ENCODE results near the gene TBC1D2B.
A peak's percentile ranks its signal among the peaks of the same experiment; 100 is the strongest.

Gene TBC1D2B

GRCh38 chr15:78035861-78036476 is 41.5 kb downstream of the TBC1D2B start:
- H3K4me3 ChIP-seq (ENCODE audit: low read depth in 1 of 2, low read length in 2 of 2): no peak overlapping the region
- H3K4me1 ChIP-seq (ENCODE audit: insufficient read depth, low read length): peaks cover 41% of the 10 kb centered on the region
- no peaks in the 10 kb centered on the region for H3K9me3 ChIP-seq (ENCODE audit: low read length)
- peaks cover 4% of the 10 kb centered on the region for H3K36me3 ChIP-seq (ENCODE audit: insufficient read depth, low read length)
- H3K27me3 ChIP-seq (ENCODE audit: control insufficient read depth in 1 of 2, insufficient read depth in 2 of 2, low read length in 2 of 2): no peaks in the 10 kb centered on the region
- H3K9ac ChIP-seq (ENCODE audit: low read length): no peak overlapping the region
- peak overlapping the region; percentile 78 for H3K27ac ChIP-seq (ENCODE audit: low read depth, low read length)

GRCh38 chr15:78035321-78035751 is 42.2 kb downstream of the TBC1D2B start:
- Histone ChIP-seq H3K27ac (ENCODE audit: low read depth, low read length) (peak overlapping the region; percentile 78), H3K4me3 (ENCODE audit: low read depth in 1 of 2, low read length in 2 of 2) (peak overlapping the region in 1 of 2 donors; percentile 10), H3K9me3 (ENCODE audit: low read length) (no peaks in the 10 kb centered on the region), H3K36me3 (ENCODE audit: insufficient read depth, low read length) (peaks cover 4% of the 10 kb centered on the region), H3K4me1 (ENCODE audit: insufficient read depth, low read length) (peaks cover 41% of the 10 kb centered on the region), H3K27me3 (ENCODE audit: control insufficient read depth in 1 of 2, insufficient read depth in 2 of 2, low read length in 2 of 2) (no peaks in the 10 kb centered on the region), H3K9ac (ENCODE audit: low read length) (peak overlapping the region; percentile 10)

GRCh38 chr15:78034495-78035191 is 42.9 kb downstream of the TBC1D2B start:
- Histone ChIP-seq H3K4me3 (ENCODE audit: low read depth in 1 of 2, low read length in 2 of 2) (peak overlapping the region in 1 of 2 donors; percentile 10), H3K9ac (ENCODE audit: low read length) (peak overlapping the region; percentile 10), H3K27ac (ENCODE audit: low read depth, low read length) (peak overlapping the region; percentile 78), H3K4me1 (ENCODE audit: insufficient read depth, low read length) (peaks cover 41% of the 10 kb centered on the region), H3K9me3 (ENCODE audit: low read length) (no peaks in the 10 kb centered on the region), H3K27me3 (ENCODE audit: control insufficient read depth in 1 of 2, insufficient read depth in 2 of 2, low read length in 2 of 2) (no peaks in the 10 kb centered on the region), H3K36me3 (ENCODE audit: insufficient read depth, low read length) (peaks cover 3% of the 10 kb centered on the region)

DNA sequence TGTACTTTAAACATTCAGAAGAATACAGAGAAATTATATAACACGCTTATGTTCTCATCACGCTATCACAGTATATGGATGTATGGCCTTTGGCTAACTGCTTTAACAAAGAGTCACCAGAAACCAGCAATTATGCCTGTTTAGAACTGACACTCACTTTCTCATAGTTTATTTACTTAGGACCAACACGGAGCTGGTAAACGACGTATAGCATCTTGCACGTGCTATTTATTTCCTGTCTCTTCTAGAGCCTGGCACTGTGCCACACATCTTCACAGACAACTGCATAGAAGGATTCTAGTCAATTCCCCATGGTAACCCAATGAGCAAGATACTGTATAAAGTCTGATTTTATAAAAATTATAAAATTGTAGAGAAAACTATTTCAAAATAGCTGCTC is 43.6 kb downstream of the TBC1D2B start:
- Histone ChIP-seq H3K36me3 (ENCODE audit: insufficient read depth, low read length) (peaks cover 6% of the 10 kb centered on the region), H3K27me3 (ENCODE audit: control insufficient read depth in 1 of 2, insufficient read depth in 2 of 2, low read length in 2 of 2) (no peaks in the 10 kb centered on the region), H3K4me3 (ENCODE audit: low read depth in 1 of 2, low read length in 2 of 2) (peak overlapping the region in 1 of 2 donors; percentile 10), H3K9me3 (ENCODE audit: low read length) (no peaks in the 10 kb centered on the region), H3K27ac (ENCODE audit: low read depth, low read length) (peak overlapping the region; percentile 78), H3K9ac (ENCODE audit: low read length) (no peak overlapping the region), H3K4me1 (ENCODE audit: insufficient read depth, low read length) (peaks cover 41% of the 10 kb centered on the region)

DNA sequence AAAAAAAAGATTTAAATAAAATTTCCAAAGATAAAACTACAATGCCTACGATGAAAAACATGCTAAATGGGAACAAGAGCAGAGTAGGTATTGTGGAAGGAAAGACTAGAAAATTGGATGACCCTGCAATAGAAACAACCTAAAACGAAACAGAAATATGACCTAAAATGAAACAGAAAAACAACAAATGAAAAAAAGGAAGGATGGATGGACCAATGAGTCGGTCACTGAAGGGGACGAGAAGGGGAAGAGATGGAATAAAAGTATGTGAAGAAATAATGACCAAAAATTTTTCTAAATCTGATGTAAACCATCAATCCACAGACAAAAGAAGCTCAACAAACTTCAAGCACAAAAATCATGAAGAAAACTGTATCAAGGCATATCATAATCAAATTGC is 44.8 kb downstream of the TBC1D2B start:
- H3K9me3 ChIP-seq (ENCODE audit: low read length): no peaks in the 10 kb centered on the region
- no peak overlapping the region for H3K9ac ChIP-seq (ENCODE audit: low read length)
- H3K27ac ChIP-seq (ENCODE audit: low read depth, low read length): no peak overlapping the region
- peaks cover 41% of the 10 kb centered on the region for H3K4me1 ChIP-seq (ENCODE audit: insufficient read depth, low read length)
- H3K27me3 ChIP-seq (ENCODE audit: control insufficient read depth in 1 of 2, insufficient read depth in 2 of 2, low read length in 2 of 2): no peaks in the 10 kb centered on the region
- H3K36me3 ChIP-seq (ENCODE audit: insufficient read depth, low read length): peaks cover 6% of the 10 kb centered on the region
- no peak overlapping the region for H3K4me3 ChIP-seq (ENCODE audit: low read depth in 1 of 2, low read length in 2 of 2)

DNA sequence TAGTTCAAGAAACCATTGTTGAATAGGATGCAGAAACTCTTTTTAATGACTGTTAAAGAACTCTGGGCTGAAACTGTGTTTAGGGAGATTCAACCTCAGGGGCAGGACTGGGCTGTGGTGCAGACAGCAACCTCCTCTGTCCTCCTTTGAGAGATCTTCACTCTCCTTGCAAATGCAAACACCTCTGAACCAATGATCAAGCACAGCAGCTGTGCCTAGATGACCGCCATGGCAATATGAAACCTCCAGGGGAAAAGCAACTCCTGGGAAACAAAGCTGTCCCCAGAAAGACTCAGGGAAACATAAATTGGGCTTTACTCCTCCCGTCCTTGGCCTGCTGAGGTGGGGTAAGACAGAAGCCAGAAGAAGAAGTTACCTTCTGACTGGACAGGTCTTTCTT is 52.6 kb downstream of the TBC1D2B start:
- Histone ChIP-seq H3K9ac (ENCODE audit: low read length) (no peak overlapping the region), H3K9me3 (ENCODE audit: low read length) (no peaks in the 10 kb centered on the region), H3K4me3 (ENCODE audit: low read depth in 1 of 2, low read length in 2 of 2) (no peak overlapping the region), H3K36me3 (ENCODE audit: insufficient read depth, low read length) (peaks cover 53% of the 10 kb centered on the region), H3K27me3 (ENCODE audit: control insufficient read depth in 1 of 2, insufficient read depth in 2 of 2, low read length in 2 of 2) (no peaks in the 10 kb centered on the region), H3K4me1 (ENCODE audit: insufficient read depth, low read length) (peaks cover 19% of the 10 kb centered on the region), H3K27ac (ENCODE audit: low read depth, low read length) (no peak overlapping the region)

GRCh38 chr15:78024519-78024870 is 53.0 kb downstream of the TBC1D2B start:
- H3K27ac ChIP-seq (ENCODE audit: low read depth, low read length): peak overlapping the region; percentile 43
- peaks cover 49% of the 10 kb centered on the region for H3K36me3 ChIP-seq (ENCODE audit: insufficient read depth, low read length)

DNA sequence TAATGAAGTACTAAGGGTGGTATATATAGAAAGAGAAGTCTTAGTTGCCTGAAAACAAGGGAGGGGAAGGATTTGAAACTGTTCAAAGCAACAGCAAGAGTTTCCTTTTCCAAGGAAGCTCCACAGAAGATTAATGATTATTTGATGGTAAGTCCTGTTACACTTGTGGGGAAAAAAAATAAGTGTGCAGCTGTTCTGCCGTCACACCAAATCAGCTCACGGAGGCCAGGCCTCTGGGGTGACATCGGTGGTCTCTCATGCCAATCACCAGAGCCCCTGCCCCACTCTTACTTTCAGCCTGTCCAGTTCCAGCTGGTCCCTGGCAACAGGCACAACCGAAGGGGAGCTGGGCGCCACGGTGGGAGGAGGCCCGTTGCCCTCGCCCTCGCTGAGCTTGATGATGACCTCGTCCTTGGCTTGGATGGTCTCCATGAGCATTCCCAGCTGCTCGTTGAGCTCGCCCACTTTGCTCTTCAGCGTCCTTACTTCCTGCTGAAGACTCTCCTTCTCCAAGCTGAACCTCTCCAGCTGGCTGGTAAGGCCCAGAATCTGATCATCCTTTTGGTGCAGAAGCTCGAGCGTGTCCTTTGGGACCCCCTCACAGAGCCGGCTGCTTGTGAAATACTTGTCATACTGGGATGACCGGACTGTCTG is 53.5 kb downstream of the TBC1D2B start:
- H3K36me3 ChIP-seq (ENCODE audit: insufficient read depth, low read length): peaks cover 48% of the 10 kb centered on the region

More at GRCh38 chr15:78024519-78024870, 53.0 kb downstream of the TBC1D2B start:
- H3K4me3 ChIP-seq (ENCODE audit: low read depth in 1 of 2, low read length in 2 of 2): no peak overlapping the region
- H3K4me1 ChIP-seq (ENCODE audit: insufficient read depth, low read length): peaks cover 19% of the 10 kb centered on the region
- H3K9me3 ChIP-seq (ENCODE audit: low read length): no peaks in the 10 kb centered on the region
- H3K9ac ChIP-seq (ENCODE audit: low read length): no peak overlapping the region
- H3K27me3 ChIP-seq (ENCODE audit: control insufficient read depth in 1 of 2, insufficient read depth in 2 of 2, low read length in 2 of 2): no peaks in the 10 kb centered on the region

GRCh38 chr15:78023081-78023665 is 54.3 kb downstream of the TBC1D2B start:
- H3K4me3 ChIP-seq (ENCODE audit: low read depth in 1 of 2, low read length in 2 of 2): no peak overlapping the region
- peaks cover 48% of the 10 kb centered on the region for H3K36me3 ChIP-seq (ENCODE audit: insufficient read depth, low read length)

More for the DNA sequence above, 53.5 kb downstream of the TBC1D2B start:
- Histone ChIP-seq H3K27ac (ENCODE audit: low read depth, low read length) (peak overlapping the region; percentile 43), H3K4me3 (ENCODE audit: low read depth in 1 of 2, low read length in 2 of 2) (no peak overlapping the region), H3K9me3 (ENCODE audit: low read length) (no peaks in the 10 kb centered on the region), H3K4me1 (ENCODE audit: insufficient read depth, low read length) (peaks cover 19% of the 10 kb centered on the region), H3K27me3 (ENCODE audit: control insufficient read depth in 1 of 2, insufficient read depth in 2 of 2, low read length in 2 of 2) (no peaks in the 10 kb centered on the region), H3K9ac (ENCODE audit: low read length) (no peak overlapping the region)

GRCh38 chr15:78021761-78022160 is 55.8 kb downstream of the TBC1D2B start:
- H3K36me3 ChIP-seq (ENCODE audit: insufficient read depth, low read length): peaks cover 49% of the 10 kb centered on the region

More at GRCh38 chr15:78023081-78023665, 54.3 kb downstream of the TBC1D2B start:
- Histone ChIP-seq H3K9me3 (ENCODE audit: low read length) (no peaks in the 10 kb centered on the region), H3K9ac (ENCODE audit: low read length) (no peak overlapping the region), H3K4me1 (ENCODE audit: insufficient read depth, low read length) (peaks cover 19% of the 10 kb centered on the region), H3K27me3 (ENCODE audit: control insufficient read depth in 1 of 2, insufficient read depth in 2 of 2, low read length in 2 of 2) (no peaks in the 10 kb centered on the region), H3K27ac (ENCODE audit: low read depth, low read length) (no peak overlapping the region)

GRCh38 chr15:78020007-78020406 is 57.5 kb downstream of the TBC1D2B start:
- Histone ChIP-seq H3K36me3 (ENCODE audit: insufficient read depth, low read length) (peaks cover 61% of the 10 kb centered on the region), H3K9ac (ENCODE audit: low read length) (no peak overlapping the region), H3K27ac (ENCODE audit: low read depth, low read length) (no peak overlapping the region), H3K27me3 (ENCODE audit: control insufficient read depth in 1 of 2, insufficient read depth in 2 of 2, low read length in 2 of 2) (no peaks in the 10 kb centered on the region), H3K4me3 (ENCODE audit: low read depth in 1 of 2, low read length in 2 of 2) (no peak overlapping the region), H3K9me3 (ENCODE audit: low read length) (no peaks in the 10 kb centered on the region), H3K4me1 (ENCODE audit: insufficient read depth, low read length) (peaks cover 17% of the 10 kb centered on the region)

More at GRCh38 chr15:78021761-78022160, 55.8 kb downstream of the TBC1D2B start:
- Histone ChIP-seq H3K27me3 (ENCODE audit: control insufficient read depth in 1 of 2, insufficient read depth in 2 of 2, low read length in 2 of 2) (no peaks in the 10 kb centered on the region), H3K4me3 (ENCODE audit: low read depth in 1 of 2, low read length in 2 of 2) (no peak overlapping the region), H3K9ac (ENCODE audit: low read length) (no peak overlapping the region), H3K9me3 (ENCODE audit: low read length) (no peaks in the 10 kb centered on the region), H3K4me1 (ENCODE audit: insufficient read depth, low read length) (peaks cover 19% of the 10 kb centered on the region), H3K27ac (ENCODE audit: low read depth, low read length) (no peak overlapping the region)
